Fibroblast of mammary gland (primary cell): ENCODE data around the gene PLTP.

Experiments
- DNase-seq: peaks from one replicate; pipeline ENCODE4 v3.0.0-alpha.2; 2010; ENCODE audit warnings: low read depth
- H3K4me3 ChIP-seq: 2 replicates; pipeline ENCODE4 v1.5.1; 2011; ENCODE audit warnings: low read depth, mild to moderate bottlenecking, low read length, moderate library complexity; ENCODE audit not compliant: control insufficient read depth
- TF ChIP-seq, protein P1 (sequence below): conservative IDR thresholded peaks from 2 replicates; pipeline ENCODE4 v1.5.1; 2011; ENCODE audit warnings: low read depth, low read length, inconsistent platforms; ENCODE audit not compliant: control insufficient read depth, insufficient read depth

PLTP gene

DNA sequence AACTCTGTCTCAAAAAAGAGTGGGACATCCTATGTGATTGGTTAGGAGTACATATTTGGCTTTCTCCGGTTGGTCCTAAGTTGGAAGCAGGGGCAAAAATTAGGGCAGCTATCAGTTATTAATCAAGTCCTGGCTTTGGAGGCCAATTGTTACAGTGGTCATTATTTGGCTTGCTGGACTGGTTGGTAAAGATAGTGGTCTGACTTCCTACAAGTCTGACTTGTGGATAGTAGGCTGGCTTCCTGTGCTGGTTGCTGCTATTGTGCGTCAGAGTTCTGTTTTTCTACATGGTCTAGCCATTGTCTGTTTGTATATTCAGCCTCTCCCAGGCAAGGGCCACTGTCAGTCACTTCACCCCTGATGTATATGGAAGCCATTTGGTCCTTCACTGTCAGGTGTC, 61.7 kb downstream of the PLTP start:
- TF ChIP-seq, protein P1, sequence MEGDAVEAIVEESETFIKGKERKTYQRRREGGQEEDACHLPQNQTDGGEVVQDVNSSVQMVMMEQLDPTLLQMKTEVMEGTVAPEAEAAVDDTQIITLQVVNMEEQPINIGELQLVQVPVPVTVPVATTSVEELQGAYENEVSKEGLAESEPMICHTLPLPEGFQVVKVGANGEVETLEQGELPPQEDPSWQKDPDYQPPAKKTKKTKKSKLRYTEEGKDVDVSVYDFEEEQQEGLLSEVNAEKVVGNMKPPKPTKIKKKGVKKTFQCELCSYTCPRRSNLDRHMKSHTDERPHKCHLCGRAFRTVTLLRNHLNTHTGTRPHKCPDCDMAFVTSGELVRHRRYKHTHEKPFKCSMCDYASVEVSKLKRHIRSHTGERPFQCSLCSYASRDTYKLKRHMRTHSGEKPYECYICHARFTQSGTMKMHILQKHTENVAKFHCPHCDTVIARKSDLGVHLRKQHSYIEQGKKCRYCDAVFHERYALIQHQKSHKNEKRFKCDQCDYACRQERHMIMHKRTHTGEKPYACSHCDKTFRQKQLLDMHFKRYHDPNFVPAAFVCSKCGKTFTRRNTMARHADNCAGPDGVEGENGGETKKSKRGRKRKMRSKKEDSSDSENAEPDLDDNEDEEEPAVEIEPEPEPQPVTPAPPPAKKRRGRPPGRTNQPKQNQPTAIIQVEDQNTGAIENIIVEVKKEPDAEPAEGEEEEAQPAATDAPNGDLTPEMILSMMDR: no peak
- no peak overlapping the region for H3K4me3 ChIP-seq
- DNase-seq: no peak

DNA sequence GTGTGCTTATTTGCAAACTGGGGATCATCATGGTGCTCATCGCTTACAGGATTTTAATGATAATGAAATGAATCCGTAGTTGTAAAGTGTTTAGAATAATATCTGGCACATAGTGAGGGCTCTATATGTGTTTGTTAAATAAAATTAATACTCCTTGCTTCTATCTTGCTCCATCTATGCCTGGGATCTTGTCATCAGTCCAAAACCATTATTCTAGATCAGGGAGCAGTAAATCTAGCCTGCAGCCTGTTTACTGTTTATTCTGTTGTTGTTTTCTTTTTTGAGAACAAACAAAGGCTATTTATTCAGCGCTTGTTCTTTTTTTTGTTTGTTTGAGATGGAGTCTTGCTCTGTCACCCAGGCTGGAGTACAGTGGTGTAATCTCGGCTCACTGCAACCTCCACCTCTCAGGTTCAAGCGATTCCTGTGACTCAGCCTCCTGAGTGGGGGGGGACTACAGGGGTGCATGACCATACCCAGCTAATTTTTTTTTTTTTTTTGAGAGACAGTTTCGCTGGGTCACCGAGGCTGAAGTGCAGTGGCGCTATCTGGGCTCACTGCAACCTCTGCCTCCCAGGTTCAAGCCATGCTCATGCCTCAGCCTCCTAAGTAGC, 62.9 kb downstream of the PLTP start:
- TF ChIP-seq, protein P1: no peak
- DNase-seq: no peak
- H3K4me3 ChIP-seq: no peak overlapping the region
